ENCODE data around the gene ZNF275. TPM values are rescaled to one million over a fixed set of nuclear protein-coding genes. Genes with fewer than 3 reads are reported as not detected.

Gene ZNF275
- total and polyA plus RNA-seq, 2 of the 8 experiments (the other 6 are each of a cell fraction or from before 2014, with no cell fraction given) = 8.2 to 9.1 TPM

DNA sequence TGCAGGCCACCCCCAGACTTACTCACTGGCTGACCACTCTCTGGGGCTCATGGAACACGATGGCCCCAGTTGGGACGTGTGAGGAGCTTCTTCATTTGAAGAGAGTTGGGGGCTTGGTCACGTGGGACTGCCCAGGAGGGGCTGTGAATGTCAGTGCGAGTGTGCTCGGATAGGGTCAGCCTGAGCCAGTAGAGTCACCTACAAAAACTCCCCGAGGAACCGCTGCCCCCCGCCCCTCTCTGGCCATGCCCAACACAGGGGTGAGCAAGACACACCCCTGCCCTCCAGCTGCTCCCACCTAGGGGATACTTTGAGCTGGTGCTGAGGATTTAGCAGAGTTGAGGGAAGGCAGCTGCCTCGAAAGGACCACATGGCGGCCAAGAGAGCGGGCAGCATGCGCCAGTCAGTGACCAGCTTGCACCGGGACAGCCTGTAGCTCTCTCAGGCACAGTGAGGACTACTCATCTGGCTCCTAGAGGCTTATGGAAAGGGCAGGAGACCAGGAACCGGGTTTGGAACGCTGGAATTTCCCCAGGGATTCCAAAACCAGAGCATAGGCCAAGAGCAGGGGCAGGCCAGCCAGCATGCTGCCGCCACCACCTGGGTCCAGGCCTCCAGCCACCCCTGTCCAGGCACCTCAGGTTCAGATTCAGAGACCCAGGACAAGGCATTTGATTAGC is 58.8 kb downstream of the ZNF275 start (continued):
- no peak for TF ChIP-seq E2F6 (IDR thresholded peaks at IDR 0.05)
- TF ChIP-seq SAP30 (IDR thresholded peaks at IDR 0.05; ENCODE audit: insufficient read depth, insufficient replicate concordance, low read length) = no peak

Measured in H1 (cell line).